HG02610 (cell line): Measurements from ENCODE around the gene HS6ST3.
"Not testable (repeated sequence)": the region's sequence is repeated elsewhere in the genome, so short reads cannot be mapped to it uniquely, and the experiment has no call there.

ENCODE experiments used
- ATAC-seq: cut with Tn5 transposase; IDR thresholded peaks from one replicate; pipeline ENCODE4 v1.9.1; 2021; ENCODE audit warnings: mild to moderate bottlenecking, moderate library complexity; ENCODE audit not compliant: unreplicated experiment

The HS6ST3 gene

GRCh38 chr13:96091164-96092117 is 1.5 kb downstream of the HS6ST3 start:
- ATAC-seq: no peak

- ATAC-seq: no peak
These were observed 3.5 kb downstream of the HS6ST3 start for GRCh38 chr13:96093296-96094006.

GRCh38 chr13:96100457-96101220 is 10.7 kb downstream of the HS6ST3 start:
- no peak for ATAC-seq

- ATAC-seq: no peak
These were observed 14.6 kb downstream of the HS6ST3 start for GRCh38 chr13:96104516-96104915.

- not testable (repeated sequence) for ATAC-seq
These were observed 18.2 kb downstream of the HS6ST3 start for GRCh38 chr13:96108072-96108471.

GRCh38 chr13:96109125-96109524 is 19.2 kb downstream of the HS6ST3 start:
- no peak for ATAC-seq

- ATAC-seq: no peak
These were observed 23.0 kb downstream of the HS6ST3 start for GRCh38 chr13:96112936-96113335.

GRCh38 chr13:96115368-96115767 is 25.5 kb downstream of the HS6ST3 start:
- ATAC-seq: not testable (repeated sequence)

GRCh38 chr13:96119921-96120320 is 30.0 kb downstream of the HS6ST3 start:
- ATAC-seq: no peak

GRCh38 chr13:96130818-96131340 is 41.0 kb downstream of the HS6ST3 start:
- no peak for ATAC-seq

GRCh38 chr13:96141032-96141431 is 51.1 kb downstream of the HS6ST3 start:
- ATAC-seq: no peak

GRCh38 chr13:96159725-96160124 is 69.8 kb downstream of the HS6ST3 start:
- no peak for ATAC-seq

GRCh38 chr13:96161141-96161540 is 71.2 kb downstream of the HS6ST3 start:
- no peak for ATAC-seq

- ATAC-seq: no peak
These were observed 75.9 kb downstream of the HS6ST3 start for GRCh38 chr13:96165840-96166239.

GRCh38 chr13:96172066-96172465 is 82.2 kb downstream of the HS6ST3 start:
- no peak for ATAC-seq

- ATAC-seq: no peak
These were observed 88.9 kb downstream of the HS6ST3 start for GRCh38 chr13:96178759-96179158.

- ATAC-seq: no peak
These were observed 89.4 kb downstream of the HS6ST3 start for GRCh38 chr13:96179309-96179708.

- ATAC-seq: no peak
These were observed 92.0 kb downstream of the HS6ST3 start for GRCh38 chr13:96181911-96182310.

- ATAC-seq: no peak
These were observed 95.9 kb downstream of the HS6ST3 start for GRCh38 chr13:96185818-96186217.

GRCh38 chr13:96191367-96191766 is 101.5 kb downstream of the HS6ST3 start:
- ATAC-seq: no peak

- ATAC-seq: no peak
These were observed 103.9 kb downstream of the HS6ST3 start for GRCh38 chr13:96193728-96194310.
